DMS79 treated with DMSO at 0.1 percent for 48 hours (cell line): ENCODE measurements around the gene FOSL2.
A peak's percentile ranks its signal among the peaks of the same experiment; 100 is the strongest.

Experiments
- DNase-seq: peaks from one replicate; lab custom pipeline; 2025; lab: John Stamatoyannopoulos, UW

FOSL2 gene

GRCh38 chr2:28433215-28433614, 40.6 kb downstream of the FOSL2 start:
- DNase-seq = no peak

GRCh38 chr2:28433935-28434599, 41.4 kb downstream of the FOSL2 start:
- no peak for DNase-seq

- no peak for DNase-seq
Observed at GRCh38 chr2:28434600-28434989, 41.9 kb downstream of the FOSL2 start.

GRCh38 chr2:28435241-28435640, 42.6 kb downstream of the FOSL2 start:
- no peak for DNase-seq

GRCh38 chr2:28435814-28436351, 43.2 kb downstream of the FOSL2 start:
- no peak for DNase-seq

- peak; percentile 38 for DNase-seq
Observed at GRCh38 chr2:28436525-28437051, 43.9 kb downstream of the FOSL2 start.

GRCh38 chr2:28437149-28437835, 44.6 kb downstream of the FOSL2 start:
- no peak for DNase-seq

GRCh38 chr2:28437918-28438317, 45.3 kb downstream of the FOSL2 start:
- DNase-seq = peak; percentile 17

- no peak for DNase-seq
Observed at GRCh38 chr2:28438532-28439063, 45.9 kb downstream of the FOSL2 start.

- no peak for DNase-seq
Observed at GRCh38 chr2:28439127-28439526, 46.5 kb downstream of the FOSL2 start.

GRCh38 chr2:28439763-28440162, 47.1 kb downstream of the FOSL2 start:
- no peak for DNase-seq

GRCh38 chr2:28442328-28442727, 49.7 kb downstream of the FOSL2 start:
- DNase-seq = no peak

- no peak for DNase-seq
Observed at GRCh38 chr2:28444956-28445355, 52.3 kb downstream of the FOSL2 start.

GRCh38 chr2:28445448-28446258, 53.0 kb downstream of the FOSL2 start:
- DNase-seq = no peak

GRCh38 chr2:28446531-28446930, 53.9 kb downstream of the FOSL2 start:
- DNase-seq = no peak

GRCh38 chr2:28447086-28447485, 54.4 kb downstream of the FOSL2 start:
- DNase-seq = no peak

- no peak for DNase-seq
Observed at GRCh38 chr2:28447943-28448792, 55.5 kb downstream of the FOSL2 start.

GRCh38 chr2:28448793-28449100, 56.1 kb downstream of the FOSL2 start:
- no peak for DNase-seq

- DNase-seq = no peak
Observed at GRCh38 chr2:28449126-28449487, 56.4 kb downstream of the FOSL2 start.

- no peak for DNase-seq
Observed at GRCh38 chr2:28449488-28450395, 57.1 kb downstream of the FOSL2 start.
